PC-9 (cell line): ENCODE results near the gene RACK1. TPM values are rescaled to one million over a fixed set of nuclear protein-coding genes. Genes with fewer than 3 reads are reported as not detected.
"Not testable (repeated sequence)": the region's sequence is repeated elsewhere in the genome, so short reads cannot be mapped to it uniquely, and the experiment has no call there.

Experiments
- BruUV-seq: library from RNA; stranded (reverse); fragments of 400-500 nt; replicated peaks from 2 replicates; lab custom pipeline; 2021; lab: Mats Ljungman, UMichigan
- CTCF ChIA-PET: fragments of 300-600 bp; sonication (Branson Sonifier 250); formaldehyde crosslinking; loops from one replicate; lab custom pipeline; 2022; ENCODE audit warnings: antibody characterized with exemption; lab: Charles Lee
- POLR2A ChIA-PET: fragments of 300-600 bp; sonication (Branson Sonifier 250); formaldehyde crosslinking; loops from one replicate; lab custom pipeline; 2022; ENCODE audit warnings: antibody characterized with exemption; ENCODE audit not compliant: unreplicated experiment; lab: Charles Lee
- DNase-seq, 2 experiments: peaks; one replicate each; pipeline versions ENCODE4 v3.0.0 to v3.0.0-alpha.2; 2015 to 2022; ENCODE audit warnings: mixed read lengths in 1 of 2
- H2AFZ ChIP-seq: fragments of 200-600 bp; sonication (generic); 2 replicates; pipeline ENCODE4 v1.8.1; 2017; ENCODE audit warnings: antibody characterized with exemption
- H3F3A ChIP-seq: fragments of 200-600 bp; sonication (generic); 2 replicates; pipeline ENCODE4 v1.8.1; 2017; ENCODE audit warnings: antibody characterized with exemption, mild to moderate bottlenecking, low read depth; ENCODE audit not compliant: insufficient read depth
- H3K27ac ChIP-seq: fragments of 200-600 bp; sonication (generic); 2 replicates; pipeline ENCODE4 v1.6.1; 2016; ENCODE audit warnings: mixed run types
- H3K27me3 ChIP-seq: fragments of 200-600 bp; sonication (generic); 2 replicates; pipeline ENCODE4 v1.6.1; 2016; ENCODE audit warnings: low read depth, mixed run types; ENCODE audit not compliant: insufficient read depth
- H3K36me3 ChIP-seq: fragments of 200-600 bp; sonication (generic); 2 replicates; pipeline ENCODE4 v1.6.1; 2016; ENCODE audit warnings: low read depth, mixed run types
- H3K4me1 ChIP-seq: fragments of 200-600 bp; sonication (generic); replicated peaks from 2 replicates; pipeline ENCODE4 v1.6.1; 2016; ENCODE audit warnings: mixed run types; ENCODE audit not compliant: insufficient read depth
- H3K4me2 ChIP-seq: fragments of 200-600 bp; sonication (generic); 2 replicates; pipeline ENCODE4 v1.6.1; 2017; ENCODE audit warnings: mixed run types
- H3K4me3 ChIP-seq: fragments of 200-600 bp; sonication (generic); 2 replicates; pipeline ENCODE4 v1.6.1; 2016; ENCODE audit warnings: mixed run types
- H3K79me2 ChIP-seq: fragments of 200-600 bp; sonication (generic); 2 replicates; pipeline ENCODE4 v1.6.1; 2017; ENCODE audit warnings: low read depth, mixed run types
- H3K9me2 ChIP-seq: fragments of 200-600 bp; sonication (generic); 2 replicates; pipeline ENCODE4 v1.8.1; 2017; ENCODE audit warnings: mild to moderate bottlenecking; ENCODE audit not compliant: insufficient read depth
- H3K9me3 ChIP-seq: fragments of 200-600 bp; sonication (generic); 2 replicates; pipeline ENCODE4 v1.8.1; 2016; ENCODE audit warnings: low read depth; ENCODE audit not compliant: insufficient read depth
- H4K20me1 ChIP-seq: fragments of 200-600 bp; sonication (generic); 2 replicates; pipeline ENCODE4 v1.8.1; 2017; ENCODE audit not compliant: insufficient read depth
- CTCF ChIP-seq: fragments of 200-600 bp; sonication (generic); conservative IDR thresholded peaks from 2 replicates; pipeline ENCODE4 v1.6.1; 2017; ENCODE audit warnings: mixed run types, antibody characterized with exemption, mild to moderate bottlenecking, moderate library complexity
- EZH2 ChIP-seq: fragments of 200-600 bp; sonication (generic); IDR thresholded peaks from 2 replicates; pipeline ENCODE4 v1.8.0; 2017; ENCODE audit warnings: antibody characterized with exemption, low read depth
- intact Hi-C: fragments of 100-400 bp; cut with micrococcal nuclease; formaldehyde crosslinking; loops from one replicate; pipeline ENCODE4 v1.10.0; 2022; ENCODE audit not compliant: unreplicated experiment
- total RNA-seq: library from RNA; stranded (reverse); gene quantifications from 2 replicates; pipeline ENCODE4 v1.2.3, GENCODE V29; 2021

RACK1 gene
- total RNA-seq, 1 experiment from 2014 or later = 2,373 TPM

GRCh38 chr5:181283347-181283746 lies 39.6 kb upstream of the RACK1 start:
- Histone ChIP-seq H3F3A (no peaks in the 10 kb centered on the region), H3K27ac (no peak overlapping the region), H3K4me2 (no peak overlapping the region), H3K9me2 (no peaks in the 10 kb centered on the region), H3K79me2 (no peaks in the 10 kb centered on the region), H3K4me3 (no peak overlapping the region), H3K4me1 (no peaks in the 10 kb centered on the region), H3K27me3 (peaks cover 23% of the 10 kb centered on the region; the same call in 1 of the 2 replicates), H4K20me1 (no peaks in the 10 kb centered on the region), H2AFZ (no peak overlapping the region), H3K9me3 (no peaks in the 10 kb centered on the region), H3K36me3 (no peaks in the 10 kb centered on the region)
- ChIA-PET CTCF (no interaction called here), POLR2A (no interaction called here)
- no peak for DNase-seq
- intact Hi-C loops = no loop called here
- BruUV-seq = no TSS peak
- TF ChIP-seq EZH2 (no peak), CTCF (no peak)

- H3K9me2 ChIP-seq = no peaks in the 10 kb centered on the region
- no peak overlapping the region for H3K4me3 ChIP-seq
- H3K36me3 ChIP-seq = no peaks in the 10 kb centered on the region
- no peaks in the 10 kb centered on the region for H3F3A ChIP-seq
- no peak overlapping the region for H2AFZ ChIP-seq
- no peaks in the 10 kb centered on the region for H3K79me2 ChIP-seq
- no peaks in the 10 kb centered on the region for H3K4me1 ChIP-seq
- H3K27ac ChIP-seq = no peak overlapping the region
- no TSS peak for BruUV-seq
- TF ChIP-seq EZH2 (no peak), CTCF (no peak)
- ChIA-PET POLR2A (no interaction called here), CTCF (no interaction called here)
- DNase-seq = no peak
- H3K4me2 ChIP-seq = no peak overlapping the region
- no peaks in the 10 kb centered on the region for H4K20me1 ChIP-seq
- peaks cover 28% of the 10 kb centered on the region; the same call in 1 of the 2 replicates for H3K27me3 ChIP-seq
- intact Hi-C loops = no loop called here
- no peaks in the 10 kb centered on the region for H3K9me3 ChIP-seq
These were observed 39.2 kb upstream of the RACK1 start for GRCh38 chr5:181282874-181283273.

GRCh38 chr5:181282415-181282814 lies 38.7 kb upstream of the RACK1 start:
- intact Hi-C loops, CTCF ChIA-PET, DNase-seq, POLR2A ChIA-PET, H3K36me3 ChIP-seq, BruUV-seq, H2AFZ ChIP-seq, H3K79me2 ChIP-seq, H3K4me2 ChIP-seq, H3K4me1 ChIP-seq, H3K9me3 ChIP-seq, H3F3A ChIP-seq, H3K9me2 ChIP-seq, H3K27ac ChIP-seq, H3K4me3 ChIP-seq, H4K20me1 ChIP-seq: not testable (repeated sequence)
- peaks cover 28% of the 10 kb centered on the region; the same call in 1 of the 2 replicates for H3K27me3 ChIP-seq

- no peak for TF ChIP-seq EZH2
- no peak for TF ChIP-seq CTCF
- Histone ChIP-seq H3K9me2 (no peaks in the 10 kb centered on the region), H3K9me3 (no peaks in the 10 kb centered on the region), H3K36me3 (no peaks in the 10 kb centered on the region), H3F3A (no peaks in the 10 kb centered on the region), H4K20me1 (no peaks in the 10 kb centered on the region), H3K27ac (no peak overlapping the region), H3K27me3 (peaks cover 28% of the 10 kb centered on the region; the same call in 1 of the 2 replicates), H3K4me1 (no peaks in the 10 kb centered on the region), H3K4me2 (no peak overlapping the region), H3K4me3 (no peak overlapping the region), H2AFZ (no peak overlapping the region), H3K79me2 (no peaks in the 10 kb centered on the region)
- intact Hi-C loops = no loop called here
- BruUV-seq = no TSS peak
- ChIA-PET POLR2A (no interaction called here), CTCF (no interaction called here)
- DNase-seq = no peak
These were observed 38.2 kb upstream of the RACK1 start for GRCh38 chr5:181281984-181282316.
